Activated gamma-delta T cell treated with Interleukin-2 at 50 U/mL for 16 hours (primary cell): ENCODE measurements around the gene XG.

ENCODE experiments used
- DNase-seq: peaks from one replicate; pipeline ENCODE4 v3.0.0-alpha.2; 2020

XG gene

DNA sequence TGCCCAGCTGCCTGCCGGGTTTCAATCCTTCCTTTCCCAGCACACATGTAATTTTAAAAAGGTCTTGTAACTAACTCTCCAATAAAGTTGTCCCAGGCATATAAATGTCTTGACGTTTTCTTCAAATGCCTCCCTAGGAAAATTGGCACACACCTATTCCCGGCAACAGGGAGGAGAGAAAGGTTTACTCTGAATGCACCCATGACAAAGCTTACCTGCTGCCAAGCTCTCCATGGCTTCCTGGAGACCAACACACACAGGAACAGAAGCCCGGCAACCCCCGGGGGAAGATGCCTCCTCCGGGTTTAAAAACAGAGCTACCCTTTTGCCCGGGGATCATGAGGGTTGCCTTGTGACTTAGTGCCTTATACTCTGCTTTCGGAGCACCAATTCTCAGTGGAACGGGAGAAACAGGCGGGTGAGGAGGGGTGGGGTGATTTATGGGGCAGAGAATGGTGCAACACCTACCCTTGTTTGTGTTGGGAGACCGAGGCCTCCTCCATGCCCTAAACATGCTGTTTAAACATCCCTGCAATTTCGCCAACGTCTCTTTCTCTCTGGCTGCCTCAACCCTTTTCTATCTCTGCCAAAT lies 72.1 kb downstream of the XG start:
- no peak for DNase-seq

DNA sequence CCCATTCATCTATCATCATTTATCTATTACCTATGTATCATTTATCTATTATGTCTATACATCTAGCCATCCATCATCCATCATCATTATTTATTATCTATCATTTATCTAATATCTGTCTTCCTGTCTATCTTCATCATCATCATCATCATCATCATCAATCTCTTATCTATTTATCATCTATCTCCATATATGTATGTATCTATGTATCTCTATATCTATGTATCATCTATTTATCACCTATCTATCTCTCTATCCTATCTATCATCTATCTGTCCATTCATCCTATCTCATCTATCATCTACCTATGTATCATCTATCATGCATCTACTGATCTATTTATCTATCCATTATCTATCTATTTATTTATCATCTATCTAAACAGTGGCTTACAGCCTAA lies 73.0 kb downstream of the XG start:
- no peak for DNase-seq

DNA sequence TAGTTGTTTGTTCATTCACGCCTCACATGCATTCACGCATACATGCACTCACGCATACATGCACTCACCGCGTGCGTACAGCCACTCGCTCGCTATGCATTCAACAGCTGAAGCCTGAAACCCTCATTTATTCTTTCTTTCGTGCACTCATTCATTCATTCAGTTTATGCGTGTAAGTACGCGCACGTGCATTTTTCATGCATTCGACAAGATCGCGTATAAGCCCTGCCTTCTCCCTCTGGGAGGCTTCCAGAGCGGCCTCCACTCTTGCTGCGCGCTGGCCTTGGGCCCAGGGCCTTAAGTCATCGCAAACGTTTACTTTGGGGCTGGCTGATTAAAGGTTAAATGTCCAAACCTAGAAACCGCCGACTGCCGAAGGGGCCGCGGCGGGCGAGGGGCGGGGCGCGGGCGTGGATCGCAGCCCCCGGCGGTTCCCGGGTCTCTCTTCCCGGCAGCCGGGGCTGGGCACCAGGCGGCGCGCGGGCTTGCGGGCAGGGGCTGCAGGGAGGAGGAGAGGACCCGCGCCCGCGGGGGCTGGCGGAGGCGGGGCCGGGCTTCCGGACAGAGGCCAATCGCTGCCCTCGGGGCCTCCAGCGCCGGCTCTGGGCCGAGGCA lies 76.6 kb downstream of the XG start, which contains the start of gene GYG2:
GYG2 (plus strand) TSS at position 587 of the 615 bp plus-strand sequence. CDS start 1,259 bp downstream, outside the sequence.
- DNase-seq: no peak

DNA sequence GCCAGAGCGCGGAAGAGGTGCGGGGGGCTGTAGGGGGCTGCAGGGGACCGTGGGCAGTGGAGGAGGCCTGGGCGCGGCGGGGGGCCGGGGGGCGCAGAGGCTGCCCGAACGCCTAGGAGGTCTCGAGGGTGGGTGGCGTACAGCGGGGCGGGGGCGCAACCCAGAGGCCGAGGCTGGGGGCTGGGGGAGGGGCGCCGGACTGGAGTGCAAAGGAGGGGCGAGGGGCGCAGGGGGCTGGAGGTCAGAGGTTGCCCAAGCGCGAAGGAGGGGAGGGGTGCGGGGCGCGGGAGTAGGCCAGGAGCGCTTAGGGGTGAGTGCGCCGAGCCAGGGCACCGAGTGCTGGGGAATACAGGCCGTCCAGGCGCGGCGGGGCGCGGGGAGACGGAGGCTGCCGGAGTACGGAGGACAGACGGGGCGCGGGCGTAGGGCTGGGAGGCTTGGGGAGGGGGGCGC lies 77.1 kb downstream of the XG start:
- DNase-seq: no peak

DNA sequence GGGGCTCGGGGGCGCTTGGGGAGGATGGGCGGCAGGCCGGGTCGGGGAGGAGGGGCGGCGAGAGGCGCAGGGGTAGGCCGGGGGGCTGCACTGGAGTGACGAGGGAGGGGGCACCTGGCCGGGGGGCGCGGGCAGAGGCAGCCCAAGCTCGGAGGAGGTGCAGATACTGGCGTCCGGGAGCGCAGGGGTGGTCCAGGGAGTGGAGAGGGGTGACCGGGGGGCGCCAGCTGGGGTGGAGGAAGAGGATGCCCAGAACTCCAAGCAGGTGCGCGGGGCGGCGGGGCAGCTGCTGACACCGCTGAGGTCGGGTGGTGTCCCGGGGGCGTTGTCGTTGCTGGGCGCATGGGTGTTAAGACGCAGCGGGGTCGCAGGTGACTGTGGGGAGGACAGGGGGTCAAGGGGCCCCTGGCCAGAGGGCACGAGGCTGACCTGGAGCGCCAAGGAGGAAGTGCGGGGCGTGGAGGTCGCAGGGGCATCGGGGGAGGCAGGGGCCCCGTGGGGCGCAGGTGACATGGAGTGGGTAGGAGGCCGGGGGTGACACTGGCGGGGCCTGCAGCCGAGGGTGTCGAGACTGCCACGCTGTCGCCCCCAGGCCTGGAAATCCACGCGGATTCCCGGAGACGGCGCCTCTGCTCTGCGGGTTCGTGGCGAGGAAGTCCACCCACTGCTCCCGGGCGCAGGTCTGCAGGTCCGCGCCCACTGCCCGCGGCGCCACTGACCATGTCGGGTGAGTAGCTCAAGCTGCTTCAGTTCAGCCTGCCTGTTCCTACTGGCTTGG lies 77.8 kb downstream of the XG start:
- DNase-seq: no peak

DNA sequence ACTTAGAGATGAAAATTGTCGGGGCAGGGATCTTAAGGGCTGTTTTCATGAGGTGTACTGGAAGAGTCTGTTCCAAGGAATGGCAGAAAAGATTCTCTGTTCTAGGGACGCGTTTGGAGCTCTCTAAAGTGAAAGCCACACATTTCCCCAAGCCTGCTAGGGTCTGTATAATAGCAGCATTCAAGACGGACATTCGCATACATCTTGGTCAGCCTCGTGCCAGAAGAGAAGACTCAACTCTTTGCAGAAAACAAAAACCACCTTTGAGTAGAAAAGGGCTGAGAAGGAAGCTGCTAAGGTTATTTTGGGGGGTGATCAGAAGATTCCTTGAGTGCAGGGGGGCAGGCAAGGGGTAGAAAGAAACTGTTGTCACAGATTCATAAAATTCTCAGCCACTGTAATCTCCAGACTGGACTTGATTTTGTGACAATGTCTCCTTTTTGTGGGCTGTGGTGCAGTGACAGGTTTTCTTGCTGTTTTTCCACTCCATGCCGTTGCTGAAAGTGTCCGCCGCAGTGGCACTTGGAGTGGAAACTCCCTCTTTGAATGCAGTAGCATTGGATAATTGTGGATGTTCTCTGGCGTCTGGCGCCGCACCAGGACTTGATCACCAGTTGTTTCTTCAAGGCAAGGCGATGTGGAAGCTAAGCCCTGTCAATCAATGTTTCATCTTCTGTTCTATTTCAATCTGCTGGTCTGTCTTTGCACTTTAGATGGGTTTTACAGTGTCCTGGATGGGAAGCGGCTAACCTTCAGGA lies 79.8 kb downstream of the XG start:
- DNase-seq: no peak

DNA sequence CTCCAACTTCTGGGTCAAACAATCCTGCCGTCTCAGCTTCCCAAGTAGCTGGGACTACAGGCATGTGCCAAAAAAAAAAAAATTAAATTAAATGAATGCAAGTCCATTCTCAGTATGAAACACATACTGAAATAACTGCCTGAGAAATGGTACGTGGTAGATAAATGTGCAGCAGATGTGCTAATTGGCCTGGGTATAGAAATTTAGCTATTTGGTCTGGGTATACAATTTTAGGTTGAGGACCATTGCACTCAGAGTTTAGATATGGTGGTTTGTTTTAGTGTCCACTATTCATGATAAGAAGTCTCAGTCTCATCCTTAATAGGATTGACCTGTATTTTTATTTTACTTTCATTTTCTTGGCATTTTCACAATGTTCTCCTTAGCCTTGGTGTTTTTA lies 86.1 kb downstream of the XG start:
- DNase-seq: no peak

DNA sequence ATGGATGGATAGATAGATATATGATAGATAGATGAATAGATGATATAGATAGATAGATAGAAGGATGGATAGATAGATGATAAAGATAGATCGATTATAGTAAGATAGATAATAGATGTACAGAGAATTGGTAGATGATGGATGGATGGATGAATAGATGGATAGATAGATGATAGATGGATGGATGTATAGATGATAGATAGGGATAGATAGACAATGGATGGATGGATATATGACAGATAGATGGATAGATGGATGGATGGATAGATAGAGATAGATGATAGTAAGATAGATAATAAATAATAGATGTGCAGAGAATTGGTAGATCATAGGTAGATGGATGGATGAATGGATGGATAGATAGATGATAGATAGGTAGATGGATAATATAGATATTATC lies 89.1 kb downstream of the XG start:
- no peak for DNase-seq

DNA sequence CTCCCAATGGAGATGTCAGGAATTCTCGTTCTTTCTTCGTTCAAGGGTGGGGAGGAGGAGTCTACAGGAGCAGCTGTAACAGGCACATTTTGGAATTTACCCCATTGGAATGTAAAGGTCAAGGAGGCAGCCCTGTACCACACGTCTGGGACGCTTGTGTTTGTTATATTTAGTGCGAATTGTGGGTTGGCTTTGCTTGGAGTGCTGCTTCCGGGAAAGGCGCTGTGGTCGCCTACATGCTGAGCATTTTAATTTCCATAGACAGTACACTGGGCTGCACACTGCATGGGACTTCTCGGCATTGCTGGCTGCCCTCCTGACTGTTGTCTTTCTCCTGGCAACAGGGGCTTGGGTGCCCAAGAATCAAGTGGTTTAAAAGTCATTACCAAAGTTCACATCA lies 89.7 kb downstream of the XG start:
- DNase-seq: no peak

DNA sequence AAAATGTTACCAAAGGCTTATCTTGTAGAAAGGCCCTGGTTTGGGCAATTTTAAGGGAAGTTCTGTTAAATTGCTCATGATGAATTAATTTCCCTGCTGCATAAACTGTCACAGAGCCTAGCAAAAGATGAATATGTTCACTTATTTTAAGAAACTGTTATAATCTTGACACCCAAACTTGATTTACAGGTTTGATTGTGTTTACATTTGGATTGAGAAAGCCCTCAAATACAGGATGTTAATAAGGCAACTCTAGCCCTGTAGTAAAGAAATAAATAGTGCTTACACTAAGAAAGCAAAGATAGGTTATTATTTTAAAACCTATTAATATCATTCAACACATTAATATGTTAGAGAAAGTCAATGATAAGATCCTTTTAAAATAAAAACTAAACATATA lies 95.2 kb downstream of the XG start:
- no peak for DNase-seq

DNA sequence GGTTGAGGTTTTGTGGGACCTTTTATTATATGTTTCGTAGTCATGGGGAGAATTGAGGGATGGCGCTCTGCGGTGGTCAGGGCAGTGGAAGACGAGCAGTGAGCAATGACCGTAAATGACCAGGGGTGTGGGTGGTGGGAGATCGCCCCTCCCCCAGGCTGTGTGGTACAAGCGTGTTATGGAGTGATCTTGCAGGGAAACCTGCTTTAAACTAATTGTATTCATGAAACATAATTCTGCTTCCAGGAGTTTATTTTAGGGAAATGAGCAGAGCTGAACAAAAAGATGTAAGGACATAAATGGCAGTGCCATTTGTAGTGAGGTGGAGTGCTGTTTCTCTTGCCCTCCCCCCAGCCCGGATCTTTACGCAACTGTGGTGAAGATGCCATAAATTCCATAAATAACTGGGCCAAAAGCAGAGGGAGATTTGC lies 97.0 kb downstream of the XG start:
- DNase-seq: no peak

DNA sequence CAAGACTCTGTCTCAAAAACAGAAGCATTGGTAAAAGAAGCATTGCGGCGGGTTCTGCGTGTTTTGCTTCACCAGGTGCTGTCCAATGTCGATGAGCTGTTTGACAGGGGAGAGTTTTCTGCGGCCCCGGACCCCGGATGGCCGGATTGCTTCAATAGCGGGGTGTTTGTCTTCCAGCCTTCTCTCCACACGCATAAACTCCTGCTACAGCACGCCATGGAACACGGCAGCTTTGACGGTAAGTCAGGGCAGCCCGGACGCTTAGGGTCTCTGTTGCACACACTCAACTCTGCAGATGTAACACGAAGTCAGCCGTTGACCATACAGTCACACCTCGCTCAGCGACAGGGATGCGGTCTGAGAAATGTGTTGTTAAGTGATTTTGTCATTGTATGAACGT lies 103.1 kb downstream of the XG start:
- no peak for DNase-seq

DNA sequence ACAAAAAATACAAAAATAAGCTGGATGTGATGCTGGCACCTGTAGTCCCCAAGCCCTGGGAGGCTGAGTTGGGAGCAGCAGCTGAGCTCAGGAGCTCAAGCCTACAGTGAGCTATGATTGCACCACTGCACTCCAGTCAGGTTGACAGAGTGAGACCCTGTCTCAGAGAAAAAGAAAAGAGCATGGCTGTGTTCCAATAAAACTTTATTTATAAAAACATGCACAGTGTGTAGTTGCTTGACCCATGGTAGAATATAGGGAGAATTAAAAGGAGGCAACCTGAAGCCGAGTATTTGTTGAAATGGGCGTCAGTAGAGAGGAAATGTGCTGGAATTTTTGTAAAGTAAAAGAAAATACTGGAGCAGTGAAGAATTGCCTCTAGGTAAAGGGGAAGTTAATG lies 103.9 kb downstream of the XG start:
- no peak for DNase-seq

DNA sequence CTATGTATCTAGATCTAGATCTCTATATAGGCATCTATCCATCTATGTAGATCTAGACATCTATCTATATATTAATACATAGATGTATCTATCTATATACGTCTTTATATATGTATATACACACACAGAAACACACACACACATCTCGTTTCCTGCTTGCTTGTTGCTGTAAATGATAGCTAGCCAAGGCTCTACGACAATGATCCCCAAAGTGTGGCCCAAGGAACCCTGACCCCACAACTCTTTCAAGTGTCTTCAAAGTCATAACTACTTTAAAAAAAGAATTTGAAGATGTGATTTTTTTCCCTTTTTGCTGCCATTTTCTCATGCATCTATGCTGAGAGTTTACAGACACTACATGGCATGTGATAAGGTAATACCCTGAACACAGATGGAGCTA lies 105.7 kb downstream of the XG start:
- no peak for DNase-seq

DNA sequence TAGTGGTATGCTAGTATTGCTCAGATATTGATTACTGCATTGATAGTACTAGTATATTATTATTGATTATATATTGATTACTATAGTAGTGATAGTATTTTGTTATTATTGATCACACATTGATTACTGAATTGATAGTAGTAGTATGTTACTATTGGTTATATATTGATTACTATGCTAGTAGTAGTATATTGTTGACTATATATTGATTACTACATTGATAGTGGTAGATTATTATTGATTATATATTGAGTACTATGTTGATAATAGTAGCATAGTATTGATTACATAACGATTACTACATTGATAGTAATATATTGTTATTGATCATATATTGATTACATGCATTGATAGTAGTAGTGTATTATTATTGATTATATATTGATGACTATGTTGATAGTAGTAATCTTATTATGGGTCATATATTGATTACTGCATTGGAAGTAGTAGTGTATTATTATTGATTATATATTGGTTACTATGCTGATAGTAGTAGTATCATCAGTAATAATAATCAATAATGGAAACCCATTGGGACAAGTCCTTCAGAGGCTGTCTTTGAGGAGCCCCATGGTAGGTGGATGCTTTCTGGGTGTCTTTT lies 107.5 kb downstream of the XG start:
- DNase-seq: no peak

DNA sequence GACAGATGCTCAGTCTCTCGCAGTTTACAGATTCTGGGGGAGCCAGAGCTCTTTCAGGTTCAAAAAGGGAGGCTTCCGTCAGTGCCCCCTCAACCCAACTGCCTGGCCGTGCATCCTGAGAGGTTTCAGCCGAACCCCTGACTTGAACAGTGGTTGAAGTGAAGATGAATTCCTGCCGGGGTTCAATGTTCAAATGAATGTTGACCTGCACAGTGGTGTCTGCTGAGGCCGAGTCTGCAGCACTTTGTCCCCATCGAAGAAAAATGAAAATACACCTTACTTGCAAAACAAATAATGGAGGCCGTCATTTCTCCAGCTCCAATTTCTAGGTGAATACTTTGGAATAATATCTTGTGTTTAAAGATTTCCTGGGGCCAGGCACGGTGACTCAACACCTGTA lies 110.6 kb downstream of the XG start:
- no peak for DNase-seq

DNA sequence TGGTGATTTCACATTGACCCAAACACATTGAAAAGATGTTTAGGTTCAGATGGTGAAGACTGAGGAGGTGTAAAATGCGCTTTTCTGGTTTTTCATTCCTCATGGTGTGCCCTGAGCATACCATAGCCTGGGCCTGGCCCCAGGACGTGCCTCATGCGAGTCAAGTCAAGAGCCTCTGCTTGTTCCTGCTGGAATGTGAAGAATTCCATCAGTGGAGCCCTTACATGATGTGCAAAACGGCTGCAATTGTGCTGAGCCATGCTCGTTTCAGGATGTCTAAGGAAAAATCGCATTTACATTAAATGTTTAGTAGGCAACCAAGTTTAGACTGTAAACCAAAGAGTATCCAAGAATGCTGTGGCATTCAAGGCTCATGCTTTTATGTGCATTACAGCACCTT lies 111.8 kb downstream of the XG start:
- no peak for DNase-seq
